ENCODE data around the gene FARS2. TPM values are rescaled to one million over a fixed set of nuclear protein-coding genes. Genes with fewer than 3 reads are reported as not detected.

Gene FARS2
- total RNA-seq, 2 experiments from 2014 or later, result 13.8 to 14.3 TPM

DNA sequence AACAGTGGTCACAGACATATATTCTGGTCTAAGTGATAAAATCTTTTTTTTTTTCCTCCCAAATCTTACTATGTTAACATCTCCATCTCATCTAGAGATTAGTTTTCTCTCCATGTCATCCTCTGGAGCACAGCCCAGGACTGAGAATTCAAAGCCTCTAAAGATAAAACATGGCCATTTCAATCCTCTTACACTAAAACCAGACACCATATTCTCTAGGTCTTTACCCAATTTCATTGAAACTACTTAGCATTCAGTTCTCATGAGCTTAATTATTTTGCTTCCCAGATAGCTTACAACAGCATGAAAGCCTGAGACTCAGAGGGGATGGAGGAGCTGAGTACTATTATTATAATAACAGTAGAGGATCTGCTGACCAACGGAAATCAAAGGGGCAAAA, 92.7 kb downstream of the FARS2 start:
- no peak overlapping the region for H3K4me3 ChIP-seq (ENCODE audit: low read depth, low read length, poor library complexity, severe bottlenecking)
- no peak for TF ChIP-seq EZH2phosphoT487 (IDR thresholded peaks at IDR 0.05; ENCODE audit: borderline replicate concordance, low read depth, low read length)
- TF ChIP-seq, protein P1, sequence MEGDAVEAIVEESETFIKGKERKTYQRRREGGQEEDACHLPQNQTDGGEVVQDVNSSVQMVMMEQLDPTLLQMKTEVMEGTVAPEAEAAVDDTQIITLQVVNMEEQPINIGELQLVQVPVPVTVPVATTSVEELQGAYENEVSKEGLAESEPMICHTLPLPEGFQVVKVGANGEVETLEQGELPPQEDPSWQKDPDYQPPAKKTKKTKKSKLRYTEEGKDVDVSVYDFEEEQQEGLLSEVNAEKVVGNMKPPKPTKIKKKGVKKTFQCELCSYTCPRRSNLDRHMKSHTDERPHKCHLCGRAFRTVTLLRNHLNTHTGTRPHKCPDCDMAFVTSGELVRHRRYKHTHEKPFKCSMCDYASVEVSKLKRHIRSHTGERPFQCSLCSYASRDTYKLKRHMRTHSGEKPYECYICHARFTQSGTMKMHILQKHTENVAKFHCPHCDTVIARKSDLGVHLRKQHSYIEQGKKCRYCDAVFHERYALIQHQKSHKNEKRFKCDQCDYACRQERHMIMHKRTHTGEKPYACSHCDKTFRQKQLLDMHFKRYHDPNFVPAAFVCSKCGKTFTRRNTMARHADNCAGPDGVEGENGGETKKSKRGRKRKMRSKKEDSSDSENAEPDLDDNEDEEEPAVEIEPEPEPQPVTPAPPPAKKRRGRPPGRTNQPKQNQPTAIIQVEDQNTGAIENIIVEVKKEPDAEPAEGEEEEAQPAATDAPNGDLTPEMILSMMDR (conservative IDR thresholded peaks at IDR 0.05; ENCODE audit: low read length), result no peak
- no peaks in the 10 kb centered on the region for H4K20me1 ChIP-seq (ENCODE audit: insufficient read depth, low read length)
- peaks cover 7% of the 10 kb centered on the region for H3K4me1 ChIP-seq (ENCODE audit: insufficient read depth, low read length, poor library complexity, severe bottlenecking)
- H3K79me2 ChIP-seq (ENCODE audit: insufficient read depth, low read depth, low read length), result no peaks in the 10 kb centered on the region
- DNase-seq (ENCODE audit: low spot score), result no peak
- ChIA-PET CTCF (ENCODE audit: unreplicated experiment) (interaction anchor here (0.5 kb wide), 1 partner anchor 206 kb away, joined by 3 read pairs; no protein-coding TSS in a partner anchor), POLR2A (interaction anchor here (0.6 kb wide), 1 partner anchor 26 kb away, joined by 3 read pairs; no protein-coding TSS in a partner anchor)
- intact Hi-C loops (cut with micrococcal nuclease; ENCODE audit: unreplicated experiment), result no loop called here
- H3K36me3 ChIP-seq (ENCODE audit: insufficient read depth, low read length), result no peaks in the 10 kb centered on the region
- H3K9me2 ChIP-seq (ENCODE audit: insufficient read depth, low read length), result no peaks in the 10 kb centered on the region
- no peak overlapping the region for H2AFZ ChIP-seq (ENCODE audit: low read length)
- H3K9me3 ChIP-seq (ENCODE audit: low read length), result no peaks in the 10 kb centered on the region
- no peak overlapping the region for H3K27ac ChIP-seq (ENCODE audit: low read depth, low read length, poor library complexity, severe bottlenecking)
- BruUV-seq (replicated peaks), result no TSS peak
- H3K4me2 ChIP-seq (ENCODE audit: low read length), result no peak overlapping the region

DNA sequence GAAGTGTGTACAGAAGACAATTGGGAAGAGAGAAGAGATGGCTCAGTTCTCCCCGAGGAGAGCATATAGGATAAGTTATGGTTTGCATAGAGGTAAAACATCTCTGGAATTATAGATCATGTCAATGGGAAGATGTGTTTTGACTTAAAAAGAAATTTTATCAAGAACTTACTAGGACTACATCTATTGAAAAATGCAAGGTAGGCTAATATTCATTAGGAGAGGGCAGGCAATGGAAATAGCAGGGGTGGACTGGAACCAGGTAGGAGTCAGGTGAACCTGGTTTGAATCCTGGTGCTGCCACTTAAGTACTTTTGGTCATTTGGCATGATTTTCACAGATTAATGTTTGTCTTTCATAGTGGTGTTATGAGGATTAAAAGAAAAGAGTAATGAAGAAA, 96.2 kb downstream of the FARS2 start:
- TF ChIP-seq, protein P1 (conservative IDR thresholded peaks at IDR 0.05; ENCODE audit: low read length), result no peak
- no peak for TF ChIP-seq EZH2phosphoT487 (IDR thresholded peaks at IDR 0.05; ENCODE audit: borderline replicate concordance, low read depth, low read length)
- H3K9me3 ChIP-seq (ENCODE audit: low read length), result no peaks in the 10 kb centered on the region
- BruUV-seq (replicated peaks), result no TSS peak
- H3K36me3 ChIP-seq (ENCODE audit: insufficient read depth, low read length), result no peaks in the 10 kb centered on the region
- intact Hi-C loops (cut with micrococcal nuclease; ENCODE audit: unreplicated experiment), result no loop called here
- CTCF ChIA-PET (ENCODE audit: unreplicated experiment), result no interaction called here
- H3K4me2 ChIP-seq (ENCODE audit: low read length), result no peak overlapping the region
- POLR2A ChIA-PET, result interaction anchor here (0.6 to 0.7 kb wide), 2 partner anchors 45 to 317 kb away, joined by 3 read pairs; no protein-coding TSS in a partner anchor
- H3K4me3 ChIP-seq (ENCODE audit: low read depth, low read length, poor library complexity, severe bottlenecking), result no peak overlapping the region
- H3K27ac ChIP-seq (ENCODE audit: low read depth, low read length, poor library complexity, severe bottlenecking), result no peak overlapping the region
- H3K79me2 ChIP-seq (ENCODE audit: insufficient read depth, low read depth, low read length), result no peaks in the 10 kb centered on the region
- DNase-seq (ENCODE audit: low spot score), result no peak
- no peaks in the 10 kb centered on the region for H4K20me1 ChIP-seq (ENCODE audit: insufficient read depth, low read length)
- H2AFZ ChIP-seq (ENCODE audit: low read length), result no peak overlapping the region
- no peaks in the 10 kb centered on the region for H3K9me2 ChIP-seq (ENCODE audit: insufficient read depth, low read length)
- peaks cover 7% of the 10 kb centered on the region for H3K4me1 ChIP-seq (ENCODE audit: insufficient read depth, low read length, poor library complexity, severe bottlenecking)

DNA sequence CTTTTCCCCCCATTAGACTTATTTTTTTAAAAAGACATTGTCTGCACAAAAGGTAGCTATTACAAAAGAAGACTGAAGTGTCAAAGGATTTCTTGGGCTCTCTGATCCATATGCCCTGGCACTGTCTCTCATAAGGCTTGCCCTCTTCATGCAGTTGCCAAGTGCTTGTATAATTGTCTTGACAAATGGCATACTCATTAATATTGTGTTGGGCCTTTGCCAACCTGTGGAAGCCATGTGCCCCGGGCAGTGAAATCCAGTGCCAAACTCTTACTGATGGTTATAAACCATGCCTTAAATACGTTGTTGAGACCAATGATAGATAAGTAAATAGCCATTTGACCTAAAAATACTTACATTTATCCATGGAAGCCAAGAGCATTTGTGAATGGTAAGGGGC, 98.1 kb downstream of the FARS2 start:
- Histone ChIP-seq H3K4me1 (ENCODE audit: insufficient read depth, low read length, poor library complexity, severe bottlenecking) (no peaks in the 10 kb centered on the region), H3K9me3 (ENCODE audit: low read length) (no peaks in the 10 kb centered on the region), H4K20me1 (ENCODE audit: insufficient read depth, low read length) (no peaks in the 10 kb centered on the region), H3K9me2 (ENCODE audit: insufficient read depth, low read length) (no peaks in the 10 kb centered on the region), H3K27ac (ENCODE audit: low read depth, low read length, poor library complexity, severe bottlenecking) (no peak overlapping the region), H3K79me2 (ENCODE audit: insufficient read depth, low read depth, low read length) (no peaks in the 10 kb centered on the region), H3K4me3 (ENCODE audit: low read depth, low read length, poor library complexity, severe bottlenecking) (no peak overlapping the region), H3K4me2 (ENCODE audit: low read length) (no peak overlapping the region), H2AFZ (ENCODE audit: low read length) (no peak overlapping the region), H3K36me3 (ENCODE audit: insufficient read depth, low read length) (no peaks in the 10 kb centered on the region)
- DNase-seq (ENCODE audit: low spot score), result no peak
- CTCF ChIA-PET (ENCODE audit: unreplicated experiment), result interaction anchor here (0.6 kb wide), 1 partner anchor 633 kb away, joined by 3 read pairs; no protein-coding TSS in a partner anchor
- POLR2A ChIA-PET, result no interaction called here
- no TSS peak for BruUV-seq (replicated peaks)
- intact Hi-C loops (cut with micrococcal nuclease; ENCODE audit: unreplicated experiment), result no loop called here
- TF ChIP-seq, protein P1 (conservative IDR thresholded peaks at IDR 0.05; ENCODE audit: low read length), result no peak
- TF ChIP-seq EZH2phosphoT487 (IDR thresholded peaks at IDR 0.05; ENCODE audit: borderline replicate concordance, low read depth, low read length), result no peak
